HepG2 (cell line): ENCODE data around the gene TPO. TPM values are rescaled to one million over a fixed set of nuclear protein-coding genes. Genes with fewer than 3 reads are reported as not detected.

ENCODE experiments used
- ATAC-seq: fragments of 200-7000 bp; cut with Tn5 transposase; 3 replicates; pipeline ENCODE4 v1.9.1; 2020; ENCODE audit warnings: mild to moderate bottlenecking, moderate library complexity
- BruUV-seq: library from RNA; stranded (reverse); fragments of 400-500 nt; replicated peaks from 2 replicates; lab custom pipeline; 2021; lab: Mats Ljungman, UMichigan
- CTCF ChIA-PET: fragments of 300-600 bp; formaldehyde crosslinking; extraction: SDS; loops from one replicate; lab custom pipeline; 2021; ENCODE audit warnings: low total read pairs, inconsistent platforms, low intra/inter-chr PET ratio; lab: Yijun Ruan, JAX
- POLR2A ChIA-PET: fragments of 350-600 bp; sonication (Branson Sonifier 250); formaldehyde crosslinking; loops from one replicate; lab custom pipeline; 2020; ENCODE audit warnings: antibody characterized with exemption, inconsistent platforms; lab: Yijun Ruan, JAX
- DNase-seq: peaks from one replicate; pipeline ENCODE4 v3.0.0-alpha.2; 2015; ENCODE audit warnings: low spot score
- FAIRE-seq: peaks from 3 replicates; lab custom pipeline; 2011; peaks lifted over from hg19 to GRCh38; lab: Jason Lieb, UNC
- H2AFZ ChIP-seq: one replicate; pipeline ENCODE4 v1.6.1; 2011; ENCODE audit warnings: low read length, inconsistent platforms
- H3K27ac ChIP-seq: fragments of 300-600 bp; 3 replicates; pipeline ENCODE4 v1.8.0; 2011; ENCODE audit warnings: mixed run types, mild to moderate bottlenecking, mixed read lengths, low read length, inconsistent platforms; ENCODE audit not compliant: insufficient read depth; ENCODE audit errors: extremely low read length
- H3K27me3 ChIP-seq, 2 experiments: fragments of 200-600 bp in 1 of 2; 2 replicates in 1 of 2; 3 replicates in 1 of 2; pipeline versions ENCODE4 v1.6.0 to v1.8.0; 2011; ENCODE audit warnings: low read length in 2 of 2, mild to moderate bottlenecking in 2 of 2, moderate library complexity in 2 of 2, inconsistent platforms in 1 of 2; ENCODE audit not compliant: insufficient read depth in 2 of 2, control insufficient read depth in 1 of 2
- H3K36me3 ChIP-seq, 2 experiments: fragments of 200-600 bp in 1 of 2; replicated peaks in 1 of 2; 2 replicates in 1 of 2; 3 replicates in 1 of 2; pipeline versions ENCODE4 v1.5.1 to v1.8.0; 2011; ENCODE audit warnings: low read length in 2 of 2, inconsistent platforms in 1 of 2; ENCODE audit not compliant: insufficient read depth in 2 of 2, control insufficient read depth in 1 of 2
- H3K4me1 ChIP-seq: 2 replicates; pipeline ENCODE4 v1.5.1; 2012; ENCODE audit warnings: low read length, inconsistent platforms; ENCODE audit not compliant: insufficient read depth
- H3K4me2 ChIP-seq: 2 replicates; pipeline ENCODE4 v1.6.0; 2011; ENCODE audit warnings: low read depth, low read length, inconsistent platforms
- H3K4me3 ChIP-seq, 3 experiments: fragments of 200-600 bp in 1 of 3; sonication (generic), shearing (Covaris generic) in 1 of 3; replicated peaks in 1 of 3; 2 replicates each; pipeline ENCODE4 v1.5.1; 2011 to 2016; ENCODE audit warnings: low read length in 3 of 3, inconsistent platforms in 2 of 3, low read depth in 2 of 3, mild to moderate bottlenecking in 2 of 3, control low read depth in 1 of 3, mixed read lengths in 1 of 3; ENCODE audit not compliant: insufficient read depth in 1 of 3
- H3K79me2 ChIP-seq: one replicate; pipeline ENCODE4 v1.6.1; 2011; ENCODE audit warnings: low read length, inconsistent platforms; ENCODE audit not compliant: insufficient read depth
- H3K9ac ChIP-seq: 2 replicates; pipeline ENCODE4 v1.6.0; 2011; ENCODE audit warnings: mild to moderate bottlenecking, low read depth, low read length, inconsistent platforms; ENCODE audit not compliant: insufficient read depth
- H3K9me3 ChIP-seq: 2 replicates; pipeline ENCODE4 v1.5.1; 2012; ENCODE audit warnings: mild to moderate bottlenecking, low read length
- H4K20me1 ChIP-seq: 2 replicates; pipeline ENCODE4 v1.6.0; 2011; ENCODE audit warnings: inconsistent platforms, mild to moderate bottlenecking, low read length, moderate library complexity; ENCODE audit not compliant: insufficient read depth
- GLI4 ChIP-seq: sonication (generic); formaldehyde crosslinking; IDR thresholded peaks from 2 replicates; pipeline ENCODE4 v1.5.1; 2020; ENCODE audit warnings: missing genetic modification reagents, mild to moderate bottlenecking, moderate library complexity, borderline replicate concordance
- KLF12 ChIP-seq: sonication (generic); formaldehyde crosslinking; IDR thresholded peaks from 2 replicates; pipeline ENCODE4 v1.4.0; 2020; ENCODE audit warnings: missing genetic modification reagents, borderline replicate concordance
- SOX6 ChIP-seq, 2 experiments: fragments of 450-650 bp in 1 of 2; sonication (generic) in 1 of 2; formaldehyde crosslinking in 1 of 2; IDR thresholded peaks; 2 replicates each; pipeline versions ENCODE4 v1.4.0 to v1.6.1; 2017 to 2020; ENCODE audit warnings: antibody characterized with exemption in 1 of 2, mild to moderate bottlenecking in 1 of 2, missing genetic modification reagents in 1 of 2
- ZNF549 ChIP-seq: sonication (generic); formaldehyde crosslinking; IDR thresholded peaks from 2 replicates; pipeline ENCODE4 v1.5.0; 2020; ENCODE audit warnings: missing genetic modification reagents
- WGBS: methylation state at CpG from one replicate; pipeline ENCODE4 v1.1.6; 2017; ENCODE audit warnings: low lambda C conversion rate; 5-methylcytosine and 5-hydroxymethylcytosine counted together
- in situ Hi-C: cut with HindIII; loops from 2 replicates; pipeline ENCODE4 v1.10.0; 2017; ENCODE audit warnings: low pct_unique_long_range_greater_than_20kb; ENCODE audit not compliant: extremely low pct_ligation_motif_present
- intact Hi-C: fragments of 100-400 bp; cut with micrococcal nuclease; formaldehyde crosslinking; loops from one replicate; pipeline ENCODE4 v1.10.0; 2022; ENCODE audit not compliant: unreplicated experiment
- polyA plus RNA-seq, 8 experiments: library from polyadenylated mRNA; depleted of rRNA in 3 of 8; stranded (reverse) in 7 of 8; unstranded in 1 of 8; fragments of >200 nt; fragmentation: Illumina TruSeq in 4 of 8; extraction: Trizol in 4 of 8; gene quantifications; 2 replicates each; pipeline versions ENCODE4 v1.2.1 to v1.2.3, GENCODE V29; 2011 to 2016; ENCODE audit warnings: low read depth in 4 of 8, missing spikeins in 1 of 8, mixed read lengths in 1 of 8; ENCODE audit not compliant: insufficient read depth in 1 of 8
- total RNA-seq, 5 experiments: library from RNA; depleted of rRNA; stranded (reverse); fragments of >200 nt; fragmentation: Illumina TruSeq; extraction: Trizol; gene quantifications; 2 replicates each; pipeline ENCODE4 v1.2.3, GENCODE V29; 2016; ENCODE audit warnings: low read depth in 1 of 5
- TF ChIP-seq, protein P1 (sequence below): IDR thresholded peaks from 2 replicates; pipeline ENCODE4 v1.6.1; 2016; ENCODE audit warnings: missing genetic modification reagents, missing compliant biosample characterization
- TF ChIP-seq, protein P2 (sequence below): sonication (generic); formaldehyde crosslinking; IDR thresholded peaks from 2 replicates; pipeline ENCODE4 v1.4.0; 2020; ENCODE audit warnings: missing genetic modification reagents, borderline replicate concordance
- TF ChIP-seq, protein P3 (sequence below): sonication (generic); formaldehyde crosslinking; IDR thresholded peaks from 2 replicates; pipeline ENCODE4 v1.8.1; 2023; ENCODE audit warnings: missing genetic modification reagents, mild to moderate bottlenecking, borderline replicate concordance
- TF ChIP-seq, protein P4 (sequence below): sonication (generic); formaldehyde crosslinking; IDR thresholded peaks from 2 replicates; pipeline ENCODE4 v1.5.0; 2020; ENCODE audit warnings: mild to moderate bottlenecking, missing genetic modification reagents, moderate library complexity

Gene TPO
- total and polyA plus RNA-seq, 2 of the 13 experiments (the other 11 are each of a cell fraction or from before 2014, with no cell fraction given): not detected

- Histone ChIP-seq H3K79me2 (no peaks in the 10 kb centered on the region), H3K4me3 (no peak overlapping the region), H4K20me1 (no peaks in the 10 kb centered on the region), H3K9ac (no peak overlapping the region), H3K36me3 (no peaks in the 10 kb centered on the region), H3K4me1 (peaks cover 8% of the 10 kb centered on the region; the same call in 1 of the 2 replicates), H3K9me3 (no peaks in the 10 kb centered on the region), H3K4me2 (no peak overlapping the region), H3K27me3 (peaks cover 4 to 28% of the 10 kb centered on the region in 2 experiments; a peak in 3 of 5 replicates), H2AFZ (no peak overlapping the region), H3K27ac (no peak overlapping the region)
- no peak for DNase-seq
- CTCF ChIA-PET: no interaction called here
- FAIRE-seq: peak; percentile 51
- 4% methylated on average over 6 of the region's 6 CpGs for WGBS
- POLR2A ChIA-PET: no interaction called here
- BruUV-seq: no TSS peak
- intact Hi-C loops (no loop called here), in situ Hi-C loops (loop anchor here (5.0 to 25.0 kb wide), 4 partner anchors 296 to 824 kb away; no protein-coding TSS in a partner anchor)
- peak; percentile 80 for ATAC-seq
- TF ChIP-seq GLI4 (CRISPR knock-in tag) (no peak), SOX6 (IDR thresholded peaks at IDR 0.05) (no peak), SOX6 (CRISPR knock-in tag; IDR thresholded peaks at IDR 0.05) (no peak), KLF12 (CRISPR knock-in tag) (no peak), ZNF549 (CRISPR knock-in tag) (no peak)
- TF ChIP-seq, protein P1, sequence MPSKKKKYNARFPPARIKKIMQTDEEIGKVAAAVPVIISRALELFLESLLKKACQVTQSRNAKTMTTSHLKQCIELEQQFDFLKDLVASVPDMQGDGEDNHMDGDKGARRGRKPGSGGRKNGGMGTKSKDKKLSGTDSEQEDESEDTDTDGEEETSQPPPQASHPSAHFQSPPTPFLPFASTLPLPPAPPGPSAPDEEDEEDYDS: no peak
- TF ChIP-seq, protein P2, sequence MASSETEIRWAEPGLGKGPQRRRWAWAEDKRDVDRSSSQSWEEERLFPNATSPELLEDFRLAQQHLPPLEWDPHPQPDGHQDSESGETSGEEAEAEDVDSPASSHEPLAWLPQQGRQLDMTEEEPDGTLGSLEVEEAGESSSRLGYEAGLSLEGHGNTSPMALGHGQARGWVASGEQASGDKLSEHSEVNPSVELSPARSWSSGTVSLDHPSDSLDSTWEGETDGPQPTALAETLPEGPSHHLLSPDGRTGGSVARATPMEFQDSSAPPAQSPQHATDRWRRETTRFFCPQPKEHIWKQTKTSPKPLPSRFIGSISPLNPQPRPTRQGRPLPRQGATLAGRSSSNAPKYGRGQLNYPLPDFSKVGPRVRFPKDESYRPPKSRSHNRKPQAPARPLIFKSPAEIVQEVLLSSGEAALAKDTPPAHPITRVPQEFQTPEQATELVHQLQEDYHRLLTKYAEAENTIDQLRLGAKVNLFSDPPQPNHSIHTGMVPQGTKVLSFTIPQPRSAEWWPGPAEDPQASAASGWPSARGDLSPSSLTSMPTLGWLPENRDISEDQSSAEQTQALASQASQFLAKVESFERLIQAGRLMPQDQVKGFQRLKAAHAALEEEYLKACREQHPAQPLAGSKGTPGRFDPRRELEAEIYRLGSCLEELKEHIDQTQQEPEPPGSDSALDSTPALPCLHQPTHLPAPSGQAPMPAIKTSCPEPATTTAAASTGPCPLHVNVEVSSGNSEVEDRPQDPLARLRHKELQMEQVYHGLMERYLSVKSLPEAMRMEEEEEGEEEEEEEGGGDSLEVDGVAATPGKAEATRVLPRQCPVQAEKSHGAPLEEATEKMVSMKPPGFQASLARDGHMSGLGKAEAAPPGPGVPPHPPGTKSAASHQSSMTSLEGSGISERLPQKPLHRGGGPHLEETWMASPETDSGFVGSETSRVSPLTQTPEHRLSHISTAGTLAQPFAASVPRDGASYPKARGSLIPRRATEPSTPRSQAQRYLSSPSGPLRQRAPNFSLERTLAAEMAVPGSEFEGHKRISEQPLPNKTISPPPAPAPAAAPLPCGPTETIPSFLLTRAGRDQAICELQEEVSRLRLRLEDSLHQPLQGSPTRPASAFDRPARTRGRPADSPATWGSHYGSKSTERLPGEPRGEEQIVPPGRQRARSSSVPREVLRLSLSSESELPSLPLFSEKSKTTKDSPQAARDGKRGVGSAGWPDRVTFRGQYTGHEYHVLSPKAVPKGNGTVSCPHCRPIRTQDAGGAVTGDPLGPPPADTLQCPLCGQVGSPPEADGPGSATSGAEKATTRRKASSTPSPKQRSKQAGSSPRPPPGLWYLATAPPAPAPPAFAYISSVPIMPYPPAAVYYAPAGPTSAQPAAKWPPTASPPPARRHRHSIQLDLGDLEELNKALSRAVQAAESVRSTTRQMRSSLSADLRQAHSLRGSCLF: no peak
- TF ChIP-seq, protein P3, sequence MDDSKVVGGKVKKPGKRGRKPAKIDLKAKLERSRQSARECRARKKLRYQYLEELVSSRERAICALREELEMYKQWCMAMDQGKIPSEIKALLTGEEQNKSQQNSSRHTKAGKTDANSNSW (CRISPR knock-in tag): no peak
- TF ChIP-seq, protein P4, sequence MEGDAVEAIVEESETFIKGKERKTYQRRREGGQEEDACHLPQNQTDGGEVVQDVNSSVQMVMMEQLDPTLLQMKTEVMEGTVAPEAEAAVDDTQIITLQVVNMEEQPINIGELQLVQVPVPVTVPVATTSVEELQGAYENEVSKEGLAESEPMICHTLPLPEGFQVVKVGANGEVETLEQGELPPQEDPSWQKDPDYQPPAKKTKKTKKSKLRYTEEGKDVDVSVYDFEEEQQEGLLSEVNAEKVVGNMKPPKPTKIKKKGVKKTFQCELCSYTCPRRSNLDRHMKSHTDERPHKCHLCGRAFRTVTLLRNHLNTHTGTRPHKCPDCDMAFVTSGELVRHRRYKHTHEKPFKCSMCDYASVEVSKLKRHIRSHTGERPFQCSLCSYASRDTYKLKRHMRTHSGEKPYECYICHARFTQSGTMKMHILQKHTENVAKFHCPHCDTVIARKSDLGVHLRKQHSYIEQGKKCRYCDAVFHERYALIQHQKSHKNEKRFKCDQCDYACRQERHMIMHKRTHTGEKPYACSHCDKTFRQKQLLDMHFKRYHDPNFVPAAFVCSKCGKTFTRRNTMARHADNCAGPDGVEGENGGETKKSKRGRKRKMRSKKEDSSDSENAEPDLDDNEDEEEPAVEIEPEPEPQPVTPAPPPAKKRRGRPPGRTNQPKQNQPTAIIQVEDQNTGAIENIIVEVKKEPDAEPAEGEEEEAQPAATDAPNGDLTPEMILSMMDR: 0 out of 2 replicates have a peak, but pooled peaks have one; percentile 11
These were observed 127.8 kb downstream of the TPO start for GRCh38 chr2:1541040-1541439.
